ENCODE data around the gene GFPT2.

The GFPT2 gene

GRCh38 chr5:180343831-180344695 lies 9.1 kb downstream of the GFPT2 start:
- Histone ChIP-seq H3K4me3 (ENCODE audit: insufficient read depth, low read depth, low read length, poor library complexity, severe bottlenecking) (no peak overlapping the region), H3K36me3 (ENCODE audit: control insufficient read depth, insufficient read depth, low read length) (no peaks in the 10 kb centered on the region), H3K4me1 (ENCODE audit: control insufficient read depth, insufficient read depth, low read length, poor library complexity, severe bottlenecking) (no peaks in the 10 kb centered on the region), H3K9me3 (ENCODE audit: control insufficient read depth, low read length) (no peaks in the 10 kb centered on the region), H3K27ac (ENCODE audit: insufficient read depth, low read length, poor library complexity, severe bottlenecking) (no peak overlapping the region), H3K27me3 (replicated peaks; ENCODE audit: control insufficient read depth, insufficient read depth, low read length, poor library complexity, severe bottlenecking) (no peaks in the 10 kb centered on the region)
- DNase-seq: no peak

GRCh38 chr5:180343110-180343830 lies 9.9 kb downstream of the GFPT2 start:
- no peak for DNase-seq
- no peaks in the 10 kb centered on the region for H3K9me3 ChIP-seq (ENCODE audit: control insufficient read depth, low read length)
- no peaks in the 10 kb centered on the region for H3K36me3 ChIP-seq (ENCODE audit: control insufficient read depth, insufficient read depth, low read length)
- H3K4me3 ChIP-seq (ENCODE audit: insufficient read depth, low read depth, low read length, poor library complexity, severe bottlenecking): no peak overlapping the region
- H3K4me1 ChIP-seq (ENCODE audit: control insufficient read depth, insufficient read depth, low read length, poor library complexity, severe bottlenecking): no peaks in the 10 kb centered on the region
- no peak overlapping the region for H3K27ac ChIP-seq (ENCODE audit: insufficient read depth, low read length, poor library complexity, severe bottlenecking)
- H3K27me3 ChIP-seq (replicated peaks; ENCODE audit: control insufficient read depth, insufficient read depth, low read length, poor library complexity, severe bottlenecking): no peaks in the 10 kb centered on the region

DNA sequence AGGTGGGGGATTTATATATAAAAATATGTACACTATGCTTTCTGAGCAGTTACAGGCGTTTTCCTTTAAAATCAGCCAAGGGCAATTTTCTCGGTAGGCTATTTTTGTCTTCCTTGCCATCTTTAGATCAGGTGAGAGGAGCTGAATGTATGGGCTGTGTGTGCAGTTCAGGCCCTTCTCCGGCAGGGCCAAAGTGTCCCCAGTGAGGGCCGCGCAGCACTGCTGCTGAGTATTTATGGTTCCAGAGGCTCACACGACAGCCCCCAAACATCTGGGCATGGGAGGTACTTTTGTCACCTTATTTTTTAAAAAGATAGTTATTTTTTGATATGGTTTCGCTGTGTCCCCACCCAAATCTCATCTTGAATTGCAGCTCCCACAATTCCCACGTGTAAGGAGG lies 11.5 kb downstream of the GFPT2 start:
- H3K4me3 ChIP-seq (ENCODE audit: insufficient read depth, low read depth, low read length, poor library complexity, severe bottlenecking): no peak overlapping the region
- H3K9me3 ChIP-seq (ENCODE audit: control insufficient read depth, low read length): no peaks in the 10 kb centered on the region
- no peak for DNase-seq
- no peaks in the 10 kb centered on the region for H3K36me3 ChIP-seq (ENCODE audit: control insufficient read depth, insufficient read depth, low read length)
- H3K4me1 ChIP-seq (ENCODE audit: control insufficient read depth, insufficient read depth, low read length, poor library complexity, severe bottlenecking): no peaks in the 10 kb centered on the region
- H3K27ac ChIP-seq (ENCODE audit: insufficient read depth, low read length, poor library complexity, severe bottlenecking): no peak overlapping the region
- no peaks in the 10 kb centered on the region for H3K27me3 ChIP-seq (replicated peaks; ENCODE audit: control insufficient read depth, insufficient read depth, low read length, poor library complexity, severe bottlenecking)

DNA sequence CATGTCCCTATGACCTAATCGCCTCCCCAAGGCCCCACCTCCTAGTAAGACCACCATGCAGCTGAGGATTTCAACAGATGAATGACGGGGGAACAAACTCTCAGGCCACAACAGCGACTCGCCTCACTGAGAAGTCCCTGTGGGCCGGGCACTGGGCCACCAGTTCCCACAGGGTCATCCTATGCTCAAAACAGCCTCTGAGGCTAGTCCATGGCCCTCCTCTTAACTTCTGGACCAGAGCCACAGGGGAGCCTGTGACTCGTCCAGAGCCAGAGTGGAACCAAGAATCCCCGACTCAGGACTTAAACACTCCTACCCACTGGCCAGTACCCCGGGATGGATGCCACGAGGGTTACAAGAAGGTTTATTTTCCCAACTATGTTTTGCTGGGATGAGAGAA lies 12.3 kb downstream of the GFPT2 start:
- Histone ChIP-seq H3K4me1 (ENCODE audit: control insufficient read depth, insufficient read depth, low read length, poor library complexity, severe bottlenecking) (no peaks in the 10 kb centered on the region), H3K27me3 (replicated peaks; ENCODE audit: control insufficient read depth, insufficient read depth, low read length, poor library complexity, severe bottlenecking) (no peaks in the 10 kb centered on the region), H3K27ac (ENCODE audit: insufficient read depth, low read length, poor library complexity, severe bottlenecking) (no peak overlapping the region), H3K4me3 (ENCODE audit: insufficient read depth, low read depth, low read length, poor library complexity, severe bottlenecking) (no peak overlapping the region), H3K9me3 (ENCODE audit: control insufficient read depth, low read length) (no peaks in the 10 kb centered on the region), H3K36me3 (ENCODE audit: control insufficient read depth, insufficient read depth, low read length) (no peaks in the 10 kb centered on the region)
- DNase-seq: no peak

DNA sequence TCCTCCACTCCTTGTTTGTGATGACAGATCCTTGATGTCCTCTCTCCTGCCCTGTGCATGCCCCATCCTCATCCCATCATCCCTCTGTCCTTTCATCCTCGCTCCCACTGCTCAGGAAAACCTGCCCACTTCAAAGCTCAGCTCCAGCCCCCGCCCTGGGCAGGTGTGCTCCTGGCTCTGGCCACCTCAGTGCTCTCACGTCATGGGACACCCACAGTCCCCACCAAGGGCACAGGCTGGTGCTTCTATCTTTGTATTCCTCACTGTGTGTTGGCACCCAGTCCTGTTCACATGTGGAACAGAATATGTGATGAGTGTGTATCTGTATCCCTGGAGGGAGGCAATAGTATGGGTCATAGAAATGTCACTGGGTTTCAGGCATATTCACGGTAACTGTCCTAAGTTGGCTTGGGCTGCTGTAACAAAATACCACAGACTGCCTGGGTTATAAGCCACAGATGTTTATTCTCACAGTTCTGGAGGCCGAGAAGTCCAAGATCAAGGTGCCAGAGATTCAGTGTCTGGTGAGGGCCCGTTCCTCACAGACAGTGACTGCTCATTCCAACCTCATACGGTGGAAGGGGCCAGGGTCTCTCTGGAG lies 13.5 kb downstream of the GFPT2 start:
- Histone ChIP-seq H3K4me1 (ENCODE audit: control insufficient read depth, insufficient read depth, low read length, poor library complexity, severe bottlenecking) (no peaks in the 10 kb centered on the region), H3K9me3 (ENCODE audit: control insufficient read depth, low read length) (no peaks in the 10 kb centered on the region), H3K27ac (ENCODE audit: insufficient read depth, low read length, poor library complexity, severe bottlenecking) (no peak overlapping the region), H3K4me3 (ENCODE audit: insufficient read depth, low read depth, low read length, poor library complexity, severe bottlenecking) (no peak overlapping the region), H3K36me3 (ENCODE audit: control insufficient read depth, insufficient read depth, low read length) (no peaks in the 10 kb centered on the region), H3K27me3 (replicated peaks; ENCODE audit: control insufficient read depth, insufficient read depth, low read length, poor library complexity, severe bottlenecking) (no peaks in the 10 kb centered on the region)
- no peak for DNase-seq

- Histone ChIP-seq H3K9me3 (ENCODE audit: control insufficient read depth, low read length) (no peaks in the 10 kb centered on the region), H3K27me3 (replicated peaks; ENCODE audit: control insufficient read depth, insufficient read depth, low read length, poor library complexity, severe bottlenecking) (peaks cover 2% of the 10 kb centered on the region), H3K36me3 (ENCODE audit: control insufficient read depth, insufficient read depth, low read length) (no peaks in the 10 kb centered on the region), H3K4me3 (ENCODE audit: insufficient read depth, low read depth, low read length, poor library complexity, severe bottlenecking) (no peak overlapping the region), H3K27ac (ENCODE audit: insufficient read depth, low read length, poor library complexity, severe bottlenecking) (no peak overlapping the region), H3K4me1 (ENCODE audit: control insufficient read depth, insufficient read depth, low read length, poor library complexity, severe bottlenecking) (no peaks in the 10 kb centered on the region)
- DNase-seq: no peak
Measured at GRCh38 chr5:180338001-180338707, 15.0 kb downstream of the GFPT2 start.

DNA sequence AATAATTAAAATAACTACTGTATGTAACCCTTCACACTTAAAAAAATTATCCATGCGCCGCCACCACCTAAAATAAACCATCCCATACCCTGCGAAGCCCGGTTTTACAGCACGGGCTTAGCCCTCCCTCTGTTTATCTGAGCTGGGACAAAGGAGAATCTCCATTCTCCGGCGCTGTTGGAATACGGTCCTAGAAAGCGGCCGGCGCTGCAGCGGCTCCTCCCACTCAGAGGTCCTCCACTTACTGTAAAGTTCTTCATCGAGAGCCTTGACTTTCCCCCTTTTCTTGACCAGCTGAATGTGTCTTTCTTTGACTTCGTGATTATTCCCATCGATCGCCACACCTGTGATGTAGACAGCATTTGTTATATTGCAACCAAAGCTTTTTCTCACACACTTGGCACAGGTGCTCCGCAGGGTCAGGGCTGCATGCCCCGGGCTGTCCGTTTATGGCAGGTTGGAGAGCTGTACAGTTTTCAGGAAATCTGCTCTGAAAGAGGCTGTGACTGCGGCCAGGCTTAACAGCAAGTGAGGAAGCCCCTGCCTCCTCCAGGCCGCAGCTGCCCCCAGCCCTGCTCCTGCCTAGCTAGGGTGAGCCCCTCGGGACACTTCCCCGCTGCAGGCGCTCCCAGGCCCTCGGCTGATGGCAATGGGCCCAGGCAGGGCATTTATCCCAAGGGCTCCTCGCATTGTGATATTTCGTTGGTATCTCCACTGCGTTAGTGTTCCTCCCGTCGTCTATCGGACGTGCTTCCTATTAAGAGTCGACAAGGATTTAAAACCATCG lies 16.7 kb downstream of the GFPT2 start:
- Histone ChIP-seq H3K9me3 (ENCODE audit: control insufficient read depth, low read length) (no peaks in the 10 kb centered on the region), H3K4me3 (ENCODE audit: insufficient read depth, low read depth, low read length, poor library complexity, severe bottlenecking) (no peak overlapping the region), H3K27me3 (replicated peaks; ENCODE audit: control insufficient read depth, insufficient read depth, low read length, poor library complexity, severe bottlenecking) (peaks cover 2% of the 10 kb centered on the region), H3K36me3 (ENCODE audit: control insufficient read depth, insufficient read depth, low read length) (no peaks in the 10 kb centered on the region), H3K27ac (ENCODE audit: insufficient read depth, low read length, poor library complexity, severe bottlenecking) (no peak overlapping the region), H3K4me1 (ENCODE audit: control insufficient read depth, insufficient read depth, low read length, poor library complexity, severe bottlenecking) (no peaks in the 10 kb centered on the region)
- DNase-seq: no peak

- DNase-seq: no peak
- Histone ChIP-seq H3K36me3 (ENCODE audit: control insufficient read depth, insufficient read depth, low read length) (no peaks in the 10 kb centered on the region), H3K9me3 (ENCODE audit: control insufficient read depth, low read length) (no peaks in the 10 kb centered on the region), H3K4me3 (ENCODE audit: insufficient read depth, low read depth, low read length, poor library complexity, severe bottlenecking) (no peak overlapping the region), H3K4me1 (ENCODE audit: control insufficient read depth, insufficient read depth, low read length, poor library complexity, severe bottlenecking) (no peaks in the 10 kb centered on the region), H3K27me3 (replicated peaks; ENCODE audit: control insufficient read depth, insufficient read depth, low read length, poor library complexity, severe bottlenecking) (peaks cover 2% of the 10 kb centered on the region), H3K27ac (ENCODE audit: insufficient read depth, low read length, poor library complexity, severe bottlenecking) (no peak overlapping the region)
Measured at GRCh38 chr5:180335614-180336233, 17.4 kb downstream of the GFPT2 start.
